ENCODE measurements around the gene HBA2.
A peak's percentile ranks its signal among the peaks of the same experiment; 100 is the strongest.
"Not testable (repeated sequence)": the region's sequence is repeated elsewhere in the genome, so short reads cannot be mapped to it uniquely, and the experiment has no call there.

The HBA2 gene

DNA sequence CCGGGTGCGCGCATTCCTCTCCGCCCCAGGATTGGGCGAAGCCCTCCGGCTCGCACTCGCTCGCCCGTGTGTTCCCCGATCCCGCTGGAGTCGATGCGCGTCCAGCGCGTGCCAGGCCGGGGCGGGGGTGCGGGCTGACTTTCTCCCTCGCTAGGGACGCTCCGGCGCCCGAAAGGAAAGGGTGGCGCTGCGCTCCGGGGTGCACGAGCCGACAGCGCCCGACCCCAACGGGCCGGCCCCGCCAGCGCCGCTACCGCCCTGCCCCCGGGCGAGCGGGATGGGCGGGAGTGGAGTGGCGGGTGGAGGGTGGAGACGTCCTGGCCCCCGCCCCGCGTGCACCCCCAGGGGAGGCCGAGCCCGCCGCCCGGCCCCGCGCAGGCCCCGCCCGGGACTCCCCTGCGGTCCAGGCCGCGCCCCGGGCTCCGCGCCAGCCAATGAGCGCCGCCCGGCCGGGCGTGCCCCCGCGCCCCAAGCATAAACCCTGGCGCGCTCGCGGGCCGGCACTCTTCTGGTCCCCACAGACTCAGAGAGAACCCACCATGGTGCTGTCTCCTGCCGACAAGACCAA lies at the start of gene HBA2:
Gene HBA2, plus strand, starts transcription at position 503 of the 568 bp plus-strand sequence. Its CDS starts 37 bp downstream, at position 540.
- not testable (repeated sequence) for DNase-seq

DNA sequence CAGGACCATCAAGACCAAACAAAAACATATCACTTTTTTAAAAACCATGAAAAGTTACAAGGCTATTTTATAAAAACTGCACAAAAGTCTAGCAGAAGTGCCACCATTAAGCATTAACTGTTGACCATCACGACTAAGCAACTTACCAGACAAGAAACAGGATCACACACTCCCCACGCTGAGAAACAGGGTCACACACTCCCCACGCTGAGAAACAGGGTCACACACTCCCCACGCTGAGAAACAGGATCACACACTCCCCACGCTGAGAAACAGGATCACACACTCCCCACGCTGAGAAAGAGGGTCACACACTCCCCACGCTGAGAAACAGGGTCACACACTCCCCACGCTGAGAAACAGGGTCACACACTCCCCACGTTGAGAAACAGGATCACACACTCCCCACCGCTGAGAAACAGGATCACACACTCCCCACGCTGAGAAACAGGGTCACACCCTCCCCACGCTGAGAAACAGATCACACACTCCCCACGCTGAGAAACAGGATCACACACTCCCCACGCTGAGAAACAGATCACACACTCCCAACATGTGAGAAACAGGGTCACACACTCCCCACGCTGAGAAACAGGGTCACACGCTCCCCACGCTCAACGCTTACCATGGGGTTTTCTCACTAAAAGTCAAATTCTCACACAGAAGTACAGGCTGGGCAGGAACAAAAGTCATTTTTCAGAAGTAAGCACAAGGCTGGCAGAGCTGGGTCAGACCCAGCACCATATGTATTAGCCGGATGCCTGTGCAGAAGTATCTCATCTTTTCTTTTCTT lies 48.9 kb upstream of the HBA2 start:
- not testable (repeated sequence) for DNase-seq

DNA sequence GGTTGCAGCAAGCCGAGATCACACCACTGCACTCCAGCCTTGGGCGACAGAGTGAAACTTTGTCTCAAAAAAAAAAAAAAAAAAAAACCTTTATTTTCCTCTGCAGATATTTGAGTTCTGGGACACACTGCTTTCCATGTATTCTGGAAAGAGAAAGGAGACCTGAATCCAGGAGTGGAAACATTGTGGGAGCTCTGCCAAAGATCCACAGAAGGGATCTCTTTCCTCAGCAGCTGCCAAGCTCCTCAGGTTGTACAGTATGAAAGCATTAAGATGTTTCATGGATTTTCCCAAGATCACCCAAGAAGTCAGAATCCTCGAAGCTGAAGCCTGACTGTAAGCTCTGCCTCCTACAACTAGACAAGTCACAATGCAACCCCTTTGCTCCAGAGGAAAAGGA lies 47.7 kb upstream of the HBA2 start:
- DNase-seq, result no peak

DNA sequence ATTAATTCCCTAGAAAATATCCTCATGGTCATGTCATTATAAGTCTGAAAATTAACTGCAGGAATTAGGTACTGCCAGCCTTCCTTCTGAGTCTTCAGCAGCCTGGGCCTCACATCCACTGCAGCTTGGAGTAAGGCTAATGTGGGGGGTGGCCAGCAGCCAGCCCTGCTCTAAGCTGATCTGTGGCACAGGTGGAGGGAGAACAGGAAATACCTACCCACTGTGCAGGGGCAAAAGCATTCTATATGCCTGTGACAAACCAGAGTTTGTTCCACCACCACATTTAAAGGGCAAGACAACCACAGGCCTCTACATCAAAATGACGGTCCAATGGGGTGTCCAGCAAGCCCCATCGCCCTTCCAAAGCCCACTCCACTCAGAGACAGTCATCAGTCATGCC lies 43.6 kb upstream of the HBA2 start:
- DNase-seq, result no peak

DNA sequence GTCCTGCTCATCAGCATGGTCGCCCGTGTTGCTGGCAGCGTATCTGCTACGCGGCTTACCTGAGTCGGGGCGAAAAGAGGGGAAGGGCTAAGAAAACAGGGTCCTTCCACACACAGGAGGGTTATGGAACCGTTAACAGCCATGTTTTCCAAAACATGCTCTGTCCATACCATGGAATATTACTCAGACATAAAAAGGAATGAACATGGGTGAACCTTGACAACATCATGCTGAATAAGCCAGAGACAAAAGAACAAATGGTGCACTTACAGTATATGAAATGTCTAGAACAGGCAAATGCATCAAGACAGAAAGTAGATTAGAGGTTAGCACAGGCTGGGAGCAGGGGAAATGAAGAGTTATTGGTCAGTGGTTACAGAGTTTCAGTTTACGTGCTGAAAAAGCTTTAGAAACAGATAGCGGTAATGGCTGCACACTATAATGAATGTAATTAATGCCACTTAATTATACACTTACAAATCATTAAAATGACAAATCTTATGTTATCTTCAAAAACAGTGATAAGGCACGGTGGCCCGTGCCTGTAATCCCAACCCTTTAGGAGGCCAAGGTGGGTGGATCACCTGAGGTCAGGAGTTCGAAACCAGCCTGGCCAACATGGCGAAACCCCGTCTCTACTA lies 42.0 kb upstream of the HBA2 start:
- no peak for DNase-seq

DNA sequence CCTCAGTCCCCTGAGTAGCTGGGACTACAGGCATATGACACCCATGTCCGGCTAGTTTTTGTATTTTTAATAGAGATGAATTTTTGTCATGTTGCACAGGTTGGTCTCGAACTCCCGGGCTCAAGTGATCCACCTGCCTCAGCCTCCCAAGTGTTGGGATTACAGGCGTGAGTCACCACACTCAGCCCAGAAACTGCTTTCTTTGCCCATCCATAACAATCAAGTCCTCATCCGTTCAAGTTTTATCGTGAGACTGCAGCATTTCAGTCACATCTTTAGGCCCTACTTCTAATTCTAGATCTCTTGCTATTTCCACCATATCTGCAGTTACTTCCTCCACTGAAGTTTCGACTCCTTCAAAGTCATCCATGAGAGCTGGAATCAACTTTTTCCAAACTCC lies 40.6 kb upstream of the HBA2 start:
- DNase-seq, result no peak

DNA sequence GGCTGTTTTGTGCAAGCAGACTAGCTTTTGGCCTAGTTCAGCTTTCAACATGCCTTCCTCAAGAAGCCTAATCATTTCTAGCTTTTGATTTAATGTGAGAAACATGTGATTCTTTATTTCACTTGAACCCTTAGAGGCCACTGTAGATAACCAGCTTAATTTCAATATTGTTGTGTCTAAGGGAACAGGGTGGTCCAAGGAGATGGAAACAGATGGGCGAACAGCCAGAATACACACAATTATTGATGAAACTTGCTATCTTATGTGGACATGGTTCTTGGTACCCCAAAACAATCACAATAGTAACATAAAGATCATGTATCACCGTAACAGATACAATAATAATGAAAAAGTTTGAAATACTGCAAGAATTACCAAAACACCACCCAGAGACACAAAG lies 39.0 kb upstream of the HBA2 start:
- DNase-seq, result no peak

DNA sequence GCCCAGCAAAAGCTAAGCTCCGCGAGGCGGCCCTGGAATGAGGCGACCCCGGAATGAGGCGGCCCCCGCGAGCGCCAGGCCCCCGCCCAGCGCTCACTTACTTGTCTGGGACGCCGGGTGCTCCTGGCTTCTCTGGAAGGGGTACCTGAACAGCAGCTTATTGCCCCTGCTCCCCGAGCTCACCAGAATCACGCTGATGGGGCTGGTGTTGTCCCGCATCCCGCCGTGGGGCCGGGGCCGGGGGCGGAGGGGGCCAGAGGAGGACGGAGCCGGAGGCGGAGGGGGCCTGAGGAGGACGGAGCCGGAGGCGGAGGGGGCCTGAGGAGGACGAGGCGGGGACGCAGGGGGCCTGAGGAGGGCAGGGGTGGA lies 34.6 kb upstream of the HBA2 start:
- peak; percentile 29 for DNase-seq

DNA sequence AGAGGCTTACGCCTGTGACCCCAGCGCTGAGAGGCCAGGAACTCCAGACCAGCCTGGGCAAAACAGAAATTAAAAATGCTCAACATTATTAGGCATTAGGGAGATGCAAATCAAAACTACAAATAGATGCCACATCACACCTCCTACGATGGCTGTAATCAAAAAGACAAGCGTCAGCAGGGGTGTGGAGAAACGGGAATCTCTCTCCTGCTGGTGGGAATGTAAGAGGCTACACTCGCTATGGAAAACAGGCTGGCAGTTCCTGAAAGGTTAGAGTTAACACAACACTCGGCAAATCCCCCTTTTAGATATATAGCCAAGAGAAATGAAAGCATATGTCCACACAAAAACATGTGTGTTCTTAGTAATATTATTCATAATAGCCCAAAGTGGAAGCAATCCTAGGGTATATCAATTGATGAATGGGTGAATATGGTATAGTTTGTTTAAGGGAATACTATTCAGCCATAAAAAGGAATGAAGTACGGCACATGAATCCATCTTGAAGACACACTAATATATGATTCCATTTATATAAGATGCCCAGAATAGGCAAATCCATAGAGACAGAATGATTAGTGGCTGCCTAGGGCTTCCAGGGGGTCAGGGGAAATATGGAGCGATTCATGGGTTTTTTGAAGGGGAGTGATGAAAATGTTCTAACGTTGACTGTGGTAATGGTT lies 32.4 kb upstream of the HBA2 start:
- DNase-seq, result no peak

DNA sequence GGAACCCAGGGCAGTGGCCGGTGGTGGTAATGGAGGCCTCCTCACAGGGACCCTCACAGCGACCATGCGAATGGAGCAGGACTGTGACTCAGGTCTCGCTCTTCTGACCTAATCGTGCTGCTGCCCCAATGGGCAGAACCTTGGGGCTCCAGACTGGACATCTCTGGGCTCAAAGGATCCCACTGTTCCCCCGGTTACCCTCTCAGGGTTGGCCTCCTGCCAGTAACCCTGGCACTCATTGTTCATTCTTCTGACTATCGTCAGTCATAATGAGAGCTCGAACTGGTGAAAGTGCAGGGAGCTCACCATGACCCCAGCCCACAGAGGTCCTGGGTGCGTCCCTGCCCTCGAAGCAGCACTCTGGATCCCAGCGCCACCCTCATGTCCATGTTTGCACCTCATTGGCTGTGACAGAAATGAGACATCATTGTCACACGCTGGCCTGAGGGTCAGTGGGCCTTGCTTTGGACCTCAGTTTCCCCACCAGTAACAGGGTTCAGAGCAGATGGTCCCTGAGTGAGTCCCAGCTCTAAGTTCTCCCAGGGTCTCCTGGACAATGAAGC lies 30.2 kb upstream of the HBA2 start:
- no peak for DNase-seq

DNA sequence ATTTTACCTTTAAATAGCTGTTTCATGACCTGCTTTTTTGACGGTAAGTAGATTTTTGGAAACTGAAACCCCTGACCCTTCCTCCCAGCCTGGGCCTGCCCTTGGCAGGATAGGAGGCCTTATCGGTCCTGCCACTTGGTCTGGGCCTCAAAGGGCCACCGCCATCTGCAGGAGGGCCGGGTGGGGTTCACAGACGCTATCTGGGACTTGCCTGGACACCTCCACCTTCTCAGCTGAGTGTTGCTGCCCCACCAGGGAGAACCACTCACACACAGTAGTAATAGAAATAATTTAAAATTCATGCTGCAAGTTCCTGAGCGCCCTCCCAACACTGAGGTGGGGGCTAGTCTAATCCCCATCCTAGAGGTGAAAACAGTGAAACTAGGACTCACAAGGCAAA lies 29.6 kb upstream of the HBA2 start:
- no peak for DNase-seq

DNA sequence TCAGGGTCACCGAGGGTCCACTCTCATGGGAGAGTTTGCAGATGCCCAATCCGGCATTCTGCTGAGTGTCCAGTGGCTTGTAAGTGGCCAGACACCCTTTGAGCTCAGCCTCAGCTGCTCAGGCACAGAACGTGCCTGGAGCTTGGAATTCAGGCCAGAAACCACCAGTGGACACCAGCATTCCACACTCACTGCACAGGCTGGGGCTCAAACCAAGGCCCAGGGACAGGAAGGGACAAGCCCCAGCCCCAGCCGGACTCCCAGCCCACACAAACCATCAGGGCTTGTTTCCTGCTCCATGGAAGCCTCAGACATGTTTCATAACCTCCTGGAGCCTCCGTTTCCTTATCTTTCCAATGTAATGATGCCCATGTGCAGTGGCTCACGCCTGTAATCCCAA lies 29.2 kb upstream of the HBA2 start:
- DNase-seq, result no peak

DNA sequence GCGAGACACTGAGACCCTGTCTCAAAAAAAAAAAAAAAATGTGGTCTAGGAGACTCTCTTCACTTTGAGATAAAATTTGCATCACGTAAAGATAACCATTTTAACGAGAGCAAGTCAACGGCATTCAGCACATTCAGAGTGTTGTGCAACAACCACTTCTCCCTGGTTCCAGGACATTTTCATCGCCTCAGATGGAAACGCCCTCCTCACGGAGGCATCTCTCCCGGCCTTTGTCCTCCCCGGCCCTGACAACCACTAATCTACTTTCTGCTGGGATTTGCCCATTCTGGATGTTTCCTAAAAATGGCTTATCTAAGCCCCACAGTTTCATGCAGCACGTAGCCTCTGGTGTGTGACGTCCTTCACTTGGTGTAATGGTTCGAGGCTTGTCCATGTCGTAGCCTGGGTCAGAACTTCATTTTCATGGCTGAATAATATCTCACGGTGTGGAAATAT lies 27.9 kb upstream of the HBA2 start:
- DNase-seq, result no peak

DNA sequence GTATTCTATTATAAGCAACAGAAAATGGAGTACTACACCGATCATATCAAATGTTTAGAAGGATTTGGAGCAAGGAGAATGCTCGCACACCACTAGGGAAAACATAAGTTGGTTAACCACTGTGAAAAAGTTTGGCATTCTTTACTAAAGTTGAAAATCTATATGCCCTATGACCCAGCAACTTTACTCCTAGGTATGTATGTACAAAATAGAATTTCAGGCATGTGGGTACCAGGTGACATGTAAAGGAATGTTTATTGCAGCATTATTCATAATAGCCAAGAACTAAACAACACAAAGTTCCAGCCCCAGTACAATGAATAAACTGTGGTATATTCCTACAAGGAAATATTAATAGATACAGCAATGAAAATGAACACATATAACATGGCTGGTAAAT lies 26.0 kb upstream of the HBA2 start:
- no peak for DNase-seq

DNA sequence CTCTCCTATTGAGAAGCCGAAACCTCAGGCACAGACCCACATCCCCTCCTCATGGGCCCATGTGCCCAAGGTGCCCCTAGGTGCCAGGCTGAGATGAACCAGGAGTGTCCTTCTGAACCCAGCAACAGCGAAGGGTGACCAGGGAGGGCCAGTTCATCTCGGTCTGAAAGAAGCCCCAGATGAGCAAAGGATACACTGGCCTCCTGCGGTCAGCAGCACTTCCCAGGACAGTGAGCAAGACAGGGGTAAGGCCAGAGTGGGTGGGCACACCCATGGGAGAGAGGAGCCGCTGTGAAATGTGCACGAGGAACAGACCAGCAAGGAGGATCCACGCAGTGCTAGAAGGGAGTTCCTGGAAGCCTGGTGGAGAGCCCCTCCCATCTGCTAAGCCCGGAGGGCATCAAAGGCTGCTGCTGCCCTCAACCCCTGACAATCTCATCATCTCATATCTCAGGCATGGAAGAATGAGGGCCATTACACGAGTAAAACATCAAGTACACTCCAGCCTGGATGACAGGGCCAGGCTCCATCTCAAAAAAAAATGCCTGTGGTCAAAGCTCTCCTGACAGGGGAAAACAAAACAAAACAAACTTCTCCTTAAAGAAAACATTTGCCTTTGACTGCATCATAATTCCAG lies 23.5 kb upstream of the HBA2 start:
- no peak for DNase-seq

DNA sequence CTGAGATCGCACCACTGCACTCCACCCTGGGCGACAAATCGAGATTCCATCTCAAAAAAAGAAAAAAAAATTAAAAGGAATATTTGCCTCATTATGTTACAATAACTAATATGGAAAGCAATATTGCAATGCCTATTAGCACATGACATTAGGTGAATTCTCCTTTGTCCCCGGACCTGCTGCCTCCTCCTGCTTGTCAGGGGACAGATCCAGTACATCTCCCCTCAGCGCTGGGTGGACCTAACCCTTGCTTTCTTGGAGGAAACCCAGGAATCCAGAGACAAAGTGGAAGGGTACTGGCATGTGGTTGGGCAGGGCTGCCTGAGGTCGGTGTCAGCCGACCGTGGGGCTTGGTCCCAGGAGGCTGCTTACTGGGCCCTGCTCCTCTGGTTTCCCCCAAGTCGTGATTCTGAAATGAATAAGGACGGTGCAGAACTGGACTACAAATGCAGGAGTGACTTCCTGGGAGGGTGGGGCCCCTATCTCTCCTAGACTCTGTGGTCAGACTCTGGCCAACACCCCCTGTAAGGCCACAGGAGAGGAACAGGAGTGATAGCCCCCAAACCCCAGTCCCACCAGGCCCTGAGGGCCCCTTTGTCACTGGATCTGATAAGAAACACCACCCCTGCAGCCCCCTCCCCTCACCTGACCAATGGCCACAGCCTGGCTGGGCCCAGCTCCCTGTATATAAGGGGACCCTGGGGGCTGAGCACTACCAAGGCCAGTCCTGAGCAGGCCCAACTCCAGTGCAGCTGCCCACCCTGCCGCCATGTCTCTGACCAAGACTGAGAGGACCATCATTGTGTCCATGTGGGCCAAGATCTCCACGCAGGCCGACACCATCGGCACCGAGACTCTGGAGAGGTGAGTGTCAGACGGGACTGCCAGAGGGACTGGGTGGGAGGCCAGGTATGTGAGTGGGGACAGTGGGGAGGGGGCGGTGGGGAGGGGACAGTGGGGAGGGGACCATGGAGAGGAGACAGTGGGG lies 20.2 kb upstream of the HBA2 start, which contains the start of gene HBZ:
Gene HBZ, plus strand, starts transcription at position 504 of the 988 bp plus-strand sequence. Its CDS starts 266 bp downstream, at position 770.
- no peak for DNase-seq

DNA sequence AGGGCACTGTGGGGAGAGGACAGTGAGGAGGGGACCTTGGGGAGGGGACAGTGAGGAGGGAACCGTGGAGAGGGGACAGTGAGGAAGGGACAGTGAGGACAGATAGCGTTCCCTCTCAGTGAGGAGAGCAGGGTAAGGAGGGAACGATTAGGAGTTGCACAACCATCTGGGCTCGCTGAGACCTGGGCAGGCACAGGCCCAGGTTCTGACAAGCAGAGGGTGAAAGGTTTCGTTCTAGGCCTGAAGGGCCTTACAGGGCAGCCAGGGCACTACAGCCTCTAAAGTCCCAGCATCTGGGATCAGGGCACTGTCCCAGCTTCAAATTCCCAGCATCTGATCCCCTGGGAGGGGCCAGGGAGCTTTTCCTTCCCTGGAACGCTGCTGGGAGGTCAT lies 19.6 kb upstream of the HBA2 start:
- not testable (repeated sequence) for DNase-seq

DNA sequence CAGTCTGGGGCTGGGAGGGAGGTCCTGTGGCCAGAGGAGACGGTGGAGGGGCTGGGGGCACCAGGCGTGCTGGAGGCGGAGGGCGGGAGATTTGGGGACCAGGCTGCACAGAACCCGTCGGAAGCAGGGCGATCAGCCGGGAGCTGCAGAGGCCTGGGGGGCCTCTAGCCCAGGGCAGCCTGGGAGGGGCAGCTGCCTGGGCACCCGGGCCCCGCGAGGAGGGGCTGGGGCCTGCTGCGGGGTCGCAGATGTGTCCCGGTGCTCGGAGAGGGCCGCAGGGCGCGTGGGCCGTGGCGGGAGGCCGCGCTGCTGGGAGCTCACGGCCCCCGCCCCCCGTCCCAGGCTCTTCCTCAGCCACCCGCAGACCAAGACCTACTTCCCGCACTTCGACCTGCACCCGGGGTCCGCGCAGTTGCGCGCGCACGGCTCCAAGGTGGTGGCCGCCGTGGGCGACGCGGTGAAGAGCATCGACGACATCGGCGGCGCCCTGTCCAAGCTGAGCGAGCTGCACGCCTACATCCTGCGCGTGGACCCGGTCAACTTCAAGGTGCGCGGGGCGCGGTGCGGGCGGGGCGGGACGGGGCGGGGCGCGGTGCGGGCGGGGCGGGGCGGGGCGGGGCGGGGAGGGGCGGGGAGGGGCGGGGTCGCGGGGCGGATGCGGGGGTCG lies 19.0 kb upstream of the HBA2 start:
- not testable (repeated sequence) for DNase-seq

DNA sequence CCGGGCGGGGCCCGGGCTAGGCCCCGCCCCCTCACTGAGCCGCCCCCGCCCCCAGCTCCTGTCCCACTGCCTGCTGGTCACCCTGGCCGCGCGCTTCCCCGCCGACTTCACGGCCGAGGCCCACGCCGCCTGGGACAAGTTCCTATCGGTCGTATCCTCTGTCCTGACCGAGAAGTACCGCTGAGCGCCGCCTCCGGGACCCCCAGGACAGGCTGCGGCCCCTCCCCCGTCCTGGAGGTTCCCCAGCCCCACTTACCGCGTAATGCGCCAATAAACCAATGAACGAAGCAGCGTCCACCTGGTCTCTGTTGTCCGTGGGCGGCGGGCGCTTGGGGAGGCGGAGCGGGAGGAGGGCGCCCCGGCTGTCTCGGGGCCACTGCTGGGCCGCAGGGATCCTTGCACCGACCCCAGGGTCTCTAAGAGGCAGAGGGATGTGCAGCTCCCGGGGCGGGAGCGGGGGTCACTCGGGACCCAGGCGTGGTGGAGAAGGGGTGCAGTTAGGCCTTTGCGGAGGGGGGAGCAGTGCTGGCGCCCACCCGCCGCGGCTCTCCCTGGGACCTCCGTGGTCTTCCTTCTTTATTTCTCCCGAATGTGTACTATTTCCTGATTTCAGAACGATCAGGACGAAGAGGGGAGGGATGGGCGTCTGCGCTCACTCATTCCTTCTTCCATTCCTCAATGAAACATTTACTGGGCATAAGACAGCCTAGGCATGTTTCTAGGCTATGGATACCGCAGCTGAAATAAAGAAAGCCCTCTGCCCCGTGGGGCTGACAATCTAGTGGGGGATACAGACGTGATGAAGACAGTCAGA lies 18.3 kb upstream of the HBA2 start:
- peak; percentile 7 for DNase-seq

DNA sequence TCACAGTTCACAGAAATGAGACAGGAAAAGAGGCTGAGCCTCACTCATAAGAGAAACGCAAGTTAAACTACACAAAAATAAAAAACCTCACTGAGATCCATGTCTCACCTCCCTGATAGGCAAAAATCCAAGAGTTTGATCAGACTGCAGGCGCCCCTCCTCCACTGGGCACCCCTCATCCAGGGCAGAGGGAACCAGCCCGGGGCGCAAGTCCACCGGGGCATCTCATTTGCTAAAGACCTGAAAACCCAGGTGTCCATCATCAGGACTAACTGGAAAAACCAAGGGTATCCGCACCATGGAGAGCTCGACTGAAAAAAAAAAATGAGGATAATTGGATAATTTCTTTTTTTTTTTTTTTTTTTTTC lies 17.7 kb upstream of the HBA2 start:
- DNase-seq, result no peak
